Tibial nerve (tissue), 4 donors: ENCODE data around the gene KBTBD4. TPM values are rescaled to one million over a fixed set of nuclear protein-coding genes. Genes with fewer than 3 reads are reported as not detected.

Source experiments
- DNase-seq, 2 donors: peaks; one replicate each; pipeline ENCODE4 v3.0.0-alpha.2; 2019; ENCODE audit warnings: low spot score in 2 of 2
- H3K27ac ChIP-seq, 4 donors: fragments of 200-600 bp; sonication (generic) in 3 of 4; one replicate each; pipeline ENCODE4 v1.5.1; 2017 to 2019; ENCODE audit warnings: mild to moderate bottlenecking in 1 of 4
- H3K27me3 ChIP-seq, 2 donors: fragments of 200-600 bp; sonication (generic) in 1 of 2; one replicate each; pipeline versions ENCODE4 v1.5.1 to v1.6.0; 2017 to 2019
- H3K36me3 ChIP-seq, 3 donors: fragments of 200-600 bp; sonication (generic); one replicate each; pipeline ENCODE4 v1.5.1; 2018 to 2019
- H3K4me1 ChIP-seq, 4 donors: fragments of 200-600 bp; sonication (generic) in 3 of 4; one replicate each; pipeline ENCODE4 v1.5.1; 2017 to 2019
- H3K4me3 ChIP-seq, 4 donors: fragments of 200-600 bp; sonication (generic) in 3 of 4; one replicate each; pipeline ENCODE4 v1.5.1; 2017 to 2019; ENCODE audit warnings: mild to moderate bottlenecking in 1 of 4, moderate library complexity in 1 of 4
- H3K9me3 ChIP-seq, 4 donors: fragments of 200-600 bp; sonication (generic) in 3 of 4; one replicate each; pipeline ENCODE4 v1.5.1; 2017 to 2019
- EP300 ChIP-seq, 2 donors: sonication (generic); formaldehyde crosslinking; IDR thresholded peaks; one replicate each; pipeline ENCODE4 v1.6.1; 2017; ENCODE audit warnings: antibody characterized with exemption in 2 of 2, mild to moderate bottlenecking in 1 of 2
- POLR2A ChIP-seq, 2 donors: fragments of 450-650 bp; IDR thresholded peaks; one replicate each; pipeline ENCODE4 v1.6.1; 2017; ENCODE audit warnings: antibody characterized with exemption in 2 of 2, mild to moderate bottlenecking in 2 of 2, moderate library complexity in 2 of 2
- WGBS, 2 donors: methylation state at CpG; one replicate each; pipeline ENCODE4 v1.1.5; 2018; 5-methylcytosine and 5-hydroxymethylcytosine counted together
- total RNA-seq, 4 donors: library from RNA; depleted of rRNA; stranded (reverse); fragments of >200 nt; gene quantifications; one replicate each; pipeline ENCODE4 v1.1.0, GENCODE V29; 2016
- TF ChIP-seq, protein P1 (sequence below), 5 experiments: fragments of 200-600 bp in 3 of 5; fragments of 450-650 bp in 2 of 5; sonication (generic) in 3 of 5; IDR thresholded peaks; one replicate each; pipeline ENCODE4 v1.5.1; 2016 to 2019; ENCODE audit warnings: antibody characterized with exemption in 5 of 5, mild to moderate bottlenecking in 3 of 5, moderate library complexity in 2 of 5

KBTBD4 gene
- total RNA-seq: 10 to 100 TPM; 18.0 to 20.8 (median 19.5) TPM

- Histone ChIP-seq H3K4me3 (peak within 1 kb of the TSS; percentile 71 to 95 (median 78)), H3K27ac (peak within 1 kb of the TSS; percentile 84 to 95 (median 87)), H3K27me3 (no peaks in the 10 kb centered on the region), H3K9me3 (no peaks in the 10 kb centered on the region), H3K4me1 (peaks cover 0 to 39% (median 27%) of the 10 kb centered on the region in 4 donors), H3K36me3 (peaks cover 3 to 76% (median 7%) of the 10 kb centered on the region in 3 donors)
- 1% methylated on average over 50 of the region's 72 CpGs for WGBS, 2 donors
- peak; percentile 64 to 81 for DNase-seq
- peak; percentile 75 to 98 for TF ChIP-seq EP300 (IDR thresholded peaks at IDR 0.05)
- peak; percentile 58 to 73 for TF ChIP-seq POLR2A (IDR thresholded peaks at IDR 0.05)
- TF ChIP-seq, protein P1, sequence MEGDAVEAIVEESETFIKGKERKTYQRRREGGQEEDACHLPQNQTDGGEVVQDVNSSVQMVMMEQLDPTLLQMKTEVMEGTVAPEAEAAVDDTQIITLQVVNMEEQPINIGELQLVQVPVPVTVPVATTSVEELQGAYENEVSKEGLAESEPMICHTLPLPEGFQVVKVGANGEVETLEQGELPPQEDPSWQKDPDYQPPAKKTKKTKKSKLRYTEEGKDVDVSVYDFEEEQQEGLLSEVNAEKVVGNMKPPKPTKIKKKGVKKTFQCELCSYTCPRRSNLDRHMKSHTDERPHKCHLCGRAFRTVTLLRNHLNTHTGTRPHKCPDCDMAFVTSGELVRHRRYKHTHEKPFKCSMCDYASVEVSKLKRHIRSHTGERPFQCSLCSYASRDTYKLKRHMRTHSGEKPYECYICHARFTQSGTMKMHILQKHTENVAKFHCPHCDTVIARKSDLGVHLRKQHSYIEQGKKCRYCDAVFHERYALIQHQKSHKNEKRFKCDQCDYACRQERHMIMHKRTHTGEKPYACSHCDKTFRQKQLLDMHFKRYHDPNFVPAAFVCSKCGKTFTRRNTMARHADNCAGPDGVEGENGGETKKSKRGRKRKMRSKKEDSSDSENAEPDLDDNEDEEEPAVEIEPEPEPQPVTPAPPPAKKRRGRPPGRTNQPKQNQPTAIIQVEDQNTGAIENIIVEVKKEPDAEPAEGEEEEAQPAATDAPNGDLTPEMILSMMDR (IDR thresholded peaks at IDR 0.05): peak in 2 of 5 experiments; percentile 16 to 26
Measured at GRCh38 chr11:47578524-47579494, at the start of gene KBTBD4, which contains the start of gene NDUFS3. KBTBD4 (minus strand) TSS chr11:47578970; CDS start chr11:47578951, 19 bp downstream. NDUFS3 (plus strand) TSS chr11:47579074; CDS start chr11:47579092, 18 bp downstream.

DNA sequence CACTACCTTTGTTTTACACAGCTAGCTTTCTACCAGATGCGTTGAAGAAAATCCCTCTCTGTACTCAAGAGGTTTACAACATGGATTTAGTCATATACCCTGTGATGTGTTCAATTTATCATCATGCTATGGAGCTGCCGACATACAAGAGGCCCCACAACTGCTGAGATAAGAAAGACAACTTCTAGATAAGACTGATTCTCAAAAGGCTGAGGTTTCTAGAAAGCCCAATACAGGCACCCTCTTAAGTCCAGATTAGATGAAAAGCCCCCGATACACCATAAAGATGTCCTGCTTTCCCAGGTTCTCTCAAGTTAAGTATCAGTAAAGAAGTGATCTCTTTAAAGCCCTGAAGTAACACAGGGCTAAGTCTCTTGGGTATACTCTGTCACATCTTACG, 49.3 kb upstream of the KBTBD4 start:
- Histone ChIP-seq H3K36me3 (peaks cover 2 to 96% (median 33%) of the 10 kb centered on the region in 3 donors), H3K4me1 (no peaks in the 10 kb centered on the region), H3K9me3 (no peaks in the 10 kb centered on the region), H3K4me3 (no peak overlapping the region), H3K27ac (no peak overlapping the region), H3K27me3 (no peaks in the 10 kb centered on the region)
- no peak for TF ChIP-seq POLR2A (IDR thresholded peaks at IDR 0.05)
- TF ChIP-seq, protein P1 (IDR thresholded peaks at IDR 0.05): no peak
- no peak for TF ChIP-seq EP300 (IDR thresholded peaks at IDR 0.05)
- no peak for DNase-seq
- 86 to 89% methylated on average over 4 of the region's 4 CpGs for WGBS, 2 donors

GRCh38 chr11:47626234-47626633, 47.5 kb upstream of the KBTBD4 start:
- peaks cover 2 to 98% (median 33%) of the 10 kb centered on the region in 3 donors for H3K36me3 ChIP-seq
- H3K27ac ChIP-seq: no peak overlapping the region

GRCh38 chr11:47620836-47621378, 42.1 kb upstream of the KBTBD4 start:
- peaks cover 2 to 81% (median 8%) of the 10 kb centered on the region in 3 donors for H3K36me3 ChIP-seq
- peak overlapping the region in 2 of 4 donors; percentile 10 to 33 for H3K27ac ChIP-seq
- WGBS, 2 donors: 47 to 54% methylated on average over 2 of the region's 2 CpGs
- H3K4me3 ChIP-seq: no peak overlapping the region
- DNase-seq: no peak
- H3K27me3 ChIP-seq: no peaks in the 10 kb centered on the region
- TF ChIP-seq, protein P1 (IDR thresholded peaks at IDR 0.05): no peak
- TF ChIP-seq POLR2A (IDR thresholded peaks at IDR 0.05) (no peak), EP300 (IDR thresholded peaks at IDR 0.05) (no peak)
- H3K9me3 ChIP-seq: no peaks in the 10 kb centered on the region
- H3K4me1 ChIP-seq: peaks cover 0 to 30% (median 4%) of the 10 kb centered on the region in 4 donors

More at GRCh38 chr11:47626234-47626633, 47.5 kb upstream of the KBTBD4 start:
- Histone ChIP-seq H3K9me3 (no peaks in the 10 kb centered on the region), H3K4me1 (no peaks in the 10 kb centered on the region), H3K4me3 (no peak overlapping the region), H3K27me3 (no peaks in the 10 kb centered on the region)
- WGBS, 2 donors: 88 to 92% methylated on average over 8 of the region's 8 CpGs
- DNase-seq: no peak
- no peak for TF ChIP-seq POLR2A (IDR thresholded peaks at IDR 0.05)

DNA sequence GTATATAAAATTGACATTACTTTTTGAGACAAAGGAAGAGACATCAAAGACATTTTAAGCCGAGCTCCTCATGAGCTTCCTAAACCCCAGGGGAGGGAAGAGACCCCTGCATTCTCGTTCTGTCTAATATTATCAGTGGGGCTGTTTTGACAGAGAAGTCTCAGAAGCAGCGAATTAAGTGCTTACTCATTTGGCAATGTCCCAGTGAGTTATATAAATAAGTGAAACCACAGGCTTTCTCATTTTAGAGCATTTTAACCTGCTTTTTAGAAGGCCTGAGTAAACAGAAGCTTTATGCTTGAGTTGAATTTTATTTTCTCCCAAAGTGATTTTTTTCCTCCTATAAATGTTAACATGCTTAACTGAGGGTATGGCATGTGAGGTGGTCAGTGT, 38.6 kb upstream of the KBTBD4 start:
- Histone ChIP-seq H3K9me3 (no peaks in the 10 kb centered on the region), H3K27ac (peak overlapping the region in 2 of 4 donors; percentile 27 to 36), H3K4me3 (no peak overlapping the region), H3K36me3 (peaks cover 0 to 48% (median 0%) of the 10 kb centered on the region in 3 donors), H3K4me1 (peaks cover 0 to 30% (median 4%) of the 10 kb centered on the region in 4 donors), H3K27me3 (no peaks in the 10 kb centered on the region)
- TF ChIP-seq, protein P1 (IDR thresholded peaks at IDR 0.05): no peak
- TF ChIP-seq POLR2A (IDR thresholded peaks at IDR 0.05) (no peak), EP300 (IDR thresholded peaks at IDR 0.05) (no peak)
- 31 to 36% methylated on average over 3 of the region's 3 CpGs for WGBS, 2 donors
- DNase-seq: no peak
